RWPE1 (cell line): ENCODE data around the gene COL4A1.

ENCODE experiments used
- CTCF ChIA-PET: fragments of 350-600 bp; sonication (Branson Sonifier 250); formaldehyde crosslinking; extraction: SDS; loops from one replicate; lab custom pipeline; 2021; lab: Yijun Ruan, JAX
- POLR2A ChIA-PET: fragments of 400-600 bp; formaldehyde crosslinking; extraction: SDS; loops from one replicate; lab custom pipeline; 2020; ENCODE audit warnings: antibody characterized with exemption; ENCODE audit not compliant: low non-redundant PET; lab: Yijun Ruan, JAX
- DNase-seq: peaks from one replicate; pipeline ENCODE4 v3.0.0; 2012; ENCODE audit warnings: low spot score
- H3K27ac ChIP-seq: fragments of 450-650 bp; 2 replicates; pipeline ENCODE4 v1.5.1; 2017
- CTCF ChIP-seq: fragments of 450-650 bp; conservative IDR thresholded peaks from 2 replicates; pipeline ENCODE4 v1.5.1; 2017; ENCODE audit warnings: low read depth, mild to moderate bottlenecking

Gene COL4A1

GRCh38 chr13:110307767-110308655, 1.1 kb upstream of the COL4A1 start:
- TF ChIP-seq CTCF, result no peak
- POLR2A ChIA-PET, result interaction anchor here (1.5 kb wide), 1 partner anchor 40 kb away, joined by 3 read pairs; no protein-coding TSS in a partner anchor
- CTCF ChIA-PET, result interaction anchor here (0.6 to 1.1 kb wide), 5 partner anchors 37 to 148 kb away, joined by 3 to 4 read pairs (median 3); no protein-coding TSS in a partner anchor
- DNase-seq, result no peak
- H3K27ac ChIP-seq, result peak overlapping the region; percentile 82

- peak overlapping the region; percentile 82 for H3K27ac ChIP-seq
- CTCF ChIA-PET, result interaction anchor here (0.6 to 0.7 kb wide), 2 partner anchors 69 to 153 kb away, joined by 3 read pairs; no protein-coding TSS in a partner anchor
- no peak for DNase-seq
- POLR2A ChIA-PET, result interaction anchor here (1.5 kb wide), 1 partner anchor 42 kb away, joined by 3 read pairs; no protein-coding TSS in a partner anchor
- no peak for TF ChIP-seq CTCF
Measured at GRCh38 chr13:110306340-110306959, 507 bp downstream of the COL4A1 start.

- POLR2A ChIA-PET, result no interaction called here
- CTCF ChIA-PET, result no interaction called here
- peak overlapping the region; percentile 82 for H3K27ac ChIP-seq
- no peak for TF ChIP-seq CTCF
- DNase-seq, result no peak
Measured at GRCh38 chr13:110305949-110306339, 1.0 kb downstream of the COL4A1 start.

- POLR2A ChIA-PET, result no interaction called here
- CTCF ChIA-PET, result interaction anchor here (1.3 kb wide), 1 partner anchor 58 kb away, joined by 3 read pairs; no protein-coding TSS in a partner anchor
- DNase-seq, result no peak
- peak overlapping the region; percentile 82 for H3K27ac ChIP-seq
- TF ChIP-seq CTCF, result no peak
Measured at GRCh38 chr13:110305544-110305943, 1.4 kb downstream of the COL4A1 start.

GRCh38 chr13:110305001-110305400, 2.0 kb downstream of the COL4A1 start:
- ChIA-PET POLR2A (no interaction called here), CTCF (interaction anchor here (0.9 to 1.3 kb wide), 2 partner anchors 9 to 57 kb away, joined by 3 read pairs; no protein-coding TSS in a partner anchor)
- TF ChIP-seq CTCF, result no peak

GRCh38 chr13:110304256-110304655, 2.7 kb downstream of the COL4A1 start:
- CTCF ChIA-PET, result interaction anchor here (0.6 to 1.3 kb wide), 4 partner anchors 8 to 187 kb away, joined by 3 to 4 read pairs (median 3); no protein-coding TSS in a partner anchor

More at GRCh38 chr13:110305001-110305400, 2.0 kb downstream of the COL4A1 start:
- no peak for DNase-seq
- no peak overlapping the region for H3K27ac ChIP-seq

More at GRCh38 chr13:110304256-110304655, 2.7 kb downstream of the COL4A1 start:
- DNase-seq, result no peak
- no peak for TF ChIP-seq CTCF
- POLR2A ChIA-PET, result no interaction called here
- no peak overlapping the region for H3K27ac ChIP-seq
